GM23338 (cell line): Measurements from ENCODE around the gene LEPR. TPM values are rescaled to one million over a fixed set of nuclear protein-coding genes. Genes with fewer than 3 reads are reported as not detected.

ENCODE experiments used
- ATAC-seq: fragments of 200-7000 bp; cut with Tn5 transposase; 3 replicates; pipeline ENCODE4 v1.9.1; 2020
- DNase-seq: peaks from one replicate; pipeline ENCODE4 v3.0.0-alpha.2; 2015; ENCODE audit warnings: low spot score
- H2AFZ ChIP-seq: fragments of 200-600 bp; sonication (generic); 2 replicates; pipeline ENCODE4 v1.8.0; 2016; ENCODE audit warnings: antibody characterized with exemption, mild to moderate bottlenecking, moderate library complexity
- H3F3A ChIP-seq: fragments of 200-600 bp; sonication (generic); replicated peaks from 2 replicates; pipeline ENCODE4 v1.8.0; 2017; ENCODE audit warnings: antibody characterized with exemption, mixed run types, low read depth
- H3K27ac ChIP-seq: fragments of 200-600 bp; sonication (generic); 2 replicates; pipeline ENCODE4 v1.6.1; 2016; ENCODE audit warnings: low read depth
- H3K27me3 ChIP-seq: fragments of 200-600 bp; sonication (generic); 2 replicates; pipeline ENCODE4 v1.8.0; 2016; ENCODE audit warnings: mild to moderate bottlenecking, mixed run types, moderate library complexity; ENCODE audit not compliant: insufficient read depth
- H3K36me3 ChIP-seq: fragments of 200-600 bp; sonication (generic); 2 replicates; pipeline ENCODE4 v1.8.0; 2016; ENCODE audit warnings: mild to moderate bottlenecking; ENCODE audit not compliant: insufficient read depth
- H3K4me1 ChIP-seq: fragments of 200-600 bp; sonication (generic); 2 replicates; pipeline ENCODE4 v1.8.0; 2016; ENCODE audit warnings: mild to moderate bottlenecking, moderate library complexity; ENCODE audit not compliant: insufficient read depth
- H3K4me2 ChIP-seq: fragments of 200-600 bp; sonication (generic); 2 replicates; pipeline ENCODE4 v1.7.1; 2017; ENCODE audit warnings: mixed run types
- H3K4me3 ChIP-seq: fragments of 200-600 bp; sonication (generic); 2 replicates; pipeline ENCODE4 v1.6.1; 2016; ENCODE audit warnings: mixed run types
- H3K79me2 ChIP-seq: fragments of 200-600 bp; sonication (generic); replicated peaks from 2 replicates; pipeline ENCODE4 v1.8.0; 2017; ENCODE audit warnings: mild to moderate bottlenecking; ENCODE audit not compliant: insufficient read depth
- H3K9me2 ChIP-seq: fragments of 200-600 bp; sonication (generic); 2 replicates; pipeline ENCODE4 v1.8.0; 2017; ENCODE audit not compliant: insufficient read depth
- H4K20me1 ChIP-seq: fragments of 200-600 bp; sonication (generic); replicated peaks from 2 replicates; pipeline ENCODE4 v1.8.0; 2017; ENCODE audit warnings: mild to moderate bottlenecking; ENCODE audit not compliant: insufficient read depth
- H3K27ac Mint-ChIP-seq: 2 replicates; pipeline ENCODE4 v1.8.0; 2020; ENCODE audit warnings: inconsistent platforms, mild to moderate bottlenecking, moderate library complexity, mixed read lengths
- H3K27me3 Mint-ChIP-seq: 3 replicates; pipeline ENCODE4 v1.8.0; 2022; ENCODE audit warnings: low read depth, mild to moderate bottlenecking, moderate library complexity, mixed read lengths, inconsistent platforms; ENCODE audit not compliant: insufficient read depth, poor library complexity
- H3K36me3 Mint-ChIP-seq: 3 replicates; pipeline ENCODE4 v1.8.0; 2021; ENCODE audit warnings: low read depth, mild to moderate bottlenecking, inconsistent platforms, moderate library complexity, mixed read lengths
- H3K4me1 Mint-ChIP-seq: 3 replicates; pipeline ENCODE4 v1.8.0; 2020; ENCODE audit warnings: mild to moderate bottlenecking, inconsistent platforms, mixed read lengths
- H3K4me3 Mint-ChIP-seq: 3 replicates; pipeline ENCODE4 v1.8.0; 2021; ENCODE audit warnings: moderate library complexity, mild to moderate bottlenecking, inconsistent platforms, mixed read lengths
- H3K9me3 Mint-ChIP-seq: 3 replicates; pipeline ENCODE4 v1.8.0; 2020; ENCODE audit warnings: moderate library complexity, mild to moderate bottlenecking, inconsistent platforms, mixed read lengths
- CREB1 ChIP-seq: fragments of 250-450 bp; sonication (Bioruptor Pico); IDR thresholded peaks from 2 replicates; pipeline ENCODE4 v1.5.0; 2020; ENCODE audit warnings: low read depth, mild to moderate bottlenecking, moderate library complexity
- CTCF ChIP-seq, 2 experiments: fragments of 200-600 bp in 1 of 2; sonication (generic) in 1 of 2; conservative IDR thresholded peaks; 2 replicates each; pipeline versions ENCODE4 v1.5.1 to v1.6.1; 2016 to 2017; ENCODE audit warnings: antibody characterized with exemption in 2 of 2, low read depth in 2 of 2, mild to moderate bottlenecking in 2 of 2, moderate library complexity in 1 of 2
- ETS1 ChIP-seq: IDR thresholded peaks from 2 replicates; pipeline ENCODE4 v1.6.1; 2016; ENCODE audit warnings: antibody characterized with exemption
- EZH2 ChIP-seq: fragments of 200-600 bp; sonication (generic); IDR thresholded peaks from one replicate; pipeline ENCODE4 v1.8.0; 2017; ENCODE audit warnings: antibody characterized with exemption, mild to moderate bottlenecking, low read depth; ENCODE audit not compliant: unreplicated experiment
- EZH2phosphoT487 ChIP-seq: fragments of 200-600 bp; sonication (generic); IDR thresholded peaks from one replicate; pipeline ENCODE4 v1.8.1; 2018; ENCODE audit warnings: antibody characterized with exemption; ENCODE audit not compliant: unreplicated experiment
- JUNB ChIP-seq: IDR thresholded peaks from one replicate; pipeline ENCODE4 v1.6.1; 2016; ENCODE audit warnings: antibody characterized with exemption; ENCODE audit not compliant: unreplicated experiment
- NANOG ChIP-seq: IDR thresholded peaks from 2 replicates; pipeline ENCODE4 v1.6.1; 2016; ENCODE audit warnings: antibody characterized with exemption, borderline replicate concordance
- POLR2AphosphoS5 ChIP-seq: IDR thresholded peaks from 2 replicates; pipeline ENCODE4 v1.6.1; 2016; ENCODE audit warnings: antibody characterized with exemption, low read depth
- REST ChIP-seq: IDR thresholded peaks from one replicate; pipeline ENCODE4 v1.6.1; 2018; ENCODE audit warnings: antibody characterized with exemption; ENCODE audit not compliant: unreplicated experiment
- STAT1 ChIP-seq: IDR thresholded peaks from one replicate; pipeline ENCODE4 v1.6.1; 2016; ENCODE audit warnings: antibody characterized with exemption; ENCODE audit not compliant: unreplicated experiment
- ZNF114 ChIP-seq: fragments of 250-450 bp; sonication (Bioruptor Pico); IDR thresholded peaks from 2 replicates; pipeline ENCODE4 v1.5.0; 2020; ENCODE audit warnings: mild to moderate bottlenecking, moderate library complexity
- ZNF331 ChIP-seq: fragments of 250-450 bp; sonication (Bioruptor Pico); IDR thresholded peaks from 2 replicates; pipeline ENCODE4 v1.5.0; 2020; ENCODE audit warnings: low read depth, mild to moderate bottlenecking, moderate library complexity
- ZNF462 ChIP-seq: fragments of 250-450 bp; sonication (Bioruptor Pico); IDR thresholded peaks from 2 replicates; pipeline ENCODE4 v1.5.0; 2020; ENCODE audit warnings: mild to moderate bottlenecking, moderate library complexity
- polyA plus RNA-seq: library from polyadenylated mRNA; unstranded; fragments of >200 nt; fragmentation: Nextera tagmentation; extraction: Ambion mirVana; gene quantifications from 2 replicates; pipeline ENCODE4 v1.2.1, GENCODE V29; 2016
- total RNA-seq: library from RNA; depleted of rRNA; stranded (reverse); fragments of >200 nt; shearing (Covaris generic); gene quantifications from 2 replicates; pipeline ENCODE4 v1.2.3, GENCODE V29; 2014

The LEPR gene
- total and polyA plus RNA-seq, 2 experiments from 2014 or later = 2.1 to 4.7 TPM

GRCh38 chr1:65399003-65399402, 21.5 kb upstream of the LEPR start:
- Histone ChIP-seq H3K4me1 (peaks cover 4% of the 10 kb centered on the region; the same call in 1 of the 2 replicates), H3K36me3 (no peaks in the 10 kb centered on the region), H3K27ac (no peak overlapping the region), H3F3A (no peaks in the 10 kb centered on the region), H3K4me2 (no peak overlapping the region), H4K20me1 (no peaks in the 10 kb centered on the region), H3K4me3 (no peak overlapping the region), H3K79me2 (no peaks in the 10 kb centered on the region), H3K27me3 (no peaks in the 10 kb centered on the region), H2AFZ (no peak overlapping the region), H3K9me2 (no peaks in the 10 kb centered on the region)
- peaks cover 5% of the 10 kb centered on the region for H3K4me1 Mint-ChIP-seq
- no peaks in the 10 kb centered on the region for H3K27me3 Mint-ChIP-seq
- no peak overlapping the region for H3K27ac Mint-ChIP-seq
- no peak overlapping the region for H3K4me3 Mint-ChIP-seq
- H3K36me3 Mint-ChIP-seq = no peaks in the 10 kb centered on the region
- ATAC-seq = no peak
- no peak for DNase-seq
- H3K9me3 Mint-ChIP-seq = no peaks in the 10 kb centered on the region
- no peak for TF ChIP-seq EZH2phosphoT487
- TF ChIP-seq CREB1 (CRISPR knock-in tag) = no peak
- TF ChIP-seq REST = no peak
- TF ChIP-seq CTCF (conservative IDR thresholded peaks at IDR 0.05; ENCODE audit: low read depth in 2 of 2) = no peak
- no peak for TF ChIP-seq STAT1
- TF ChIP-seq ETS1 = no peak
- TF ChIP-seq JUNB = no peak
- no peak for TF ChIP-seq EZH2
- TF ChIP-seq ZNF462 (CRISPR knock-in tag) = no peak
- TF ChIP-seq POLR2AphosphoS5 = no peak
- no peak for TF ChIP-seq ZNF331 (CRISPR knock-in tag)
- TF ChIP-seq NANOG = no peak
- TF ChIP-seq ZNF114 = no peak
